Ishikawa (cell line): ENCODE measurements around the gene ASH1L.

Source experiments
- CEBPB ChIP-seq: IDR thresholded peaks from 2 replicates; pipeline ENCODE4 v1.6.1; 2012
- CREB1 ChIP-seq: IDR thresholded peaks from 2 replicates; pipeline ENCODE4 v1.6.1; 2012; ENCODE audit warnings: low read depth
- EGR1 ChIP-seq: IDR thresholded peaks from 2 replicates; pipeline ENCODE4 v1.6.1; 2012
- EP300 ChIP-seq: IDR thresholded peaks from 2 replicates; pipeline ENCODE4 v1.6.1; 2012; ENCODE audit warnings: borderline replicate concordance
- FOXM1 ChIP-seq: IDR thresholded peaks from 2 replicates; pipeline ENCODE4 v1.6.1; 2012; ENCODE audit warnings: low read depth, borderline replicate concordance
- NFIC ChIP-seq: IDR thresholded peaks from 2 replicates; pipeline ENCODE4 v1.6.1; 2012
- RAD21 ChIP-seq: IDR thresholded peaks from 2 replicates; pipeline ENCODE4 v1.6.1; 2012; ENCODE audit warnings: low read depth
- TAF1 ChIP-seq: IDR thresholded peaks from 2 replicates; pipeline ENCODE4 v1.6.1; 2012; ENCODE audit warnings: low read depth, mild to moderate bottlenecking
- TCF12 ChIP-seq: IDR thresholded peaks from 2 replicates; pipeline ENCODE4 v1.6.1; 2012; ENCODE audit warnings: low read depth
- TEAD4 ChIP-seq: IDR thresholded peaks from 2 replicates; pipeline ENCODE4 v1.6.1; 2012
- YY1 ChIP-seq: IDR thresholded peaks from 2 replicates; pipeline ENCODE4 v1.6.1; 2012; ENCODE audit warnings: low read depth
- ZBTB7A ChIP-seq: IDR thresholded peaks from 2 replicates; pipeline ENCODE4 v1.6.1; 2012; ENCODE audit warnings: low read depth
- TF ChIP-seq, protein P1 (sequence below): IDR thresholded peaks from 2 replicates; pipeline ENCODE4 v1.6.1; 2012
- TF ChIP-seq, protein P2 (sequence below): IDR thresholded peaks from 2 replicates; pipeline ENCODE4 v1.6.1; 2012; ENCODE audit warnings: low read depth, mild to moderate bottlenecking
- TF ChIP-seq, protein P3 (sequence below): IDR thresholded peaks from 2 replicates; pipeline ENCODE4 v1.6.1; 2012

ASH1L gene

DNA sequence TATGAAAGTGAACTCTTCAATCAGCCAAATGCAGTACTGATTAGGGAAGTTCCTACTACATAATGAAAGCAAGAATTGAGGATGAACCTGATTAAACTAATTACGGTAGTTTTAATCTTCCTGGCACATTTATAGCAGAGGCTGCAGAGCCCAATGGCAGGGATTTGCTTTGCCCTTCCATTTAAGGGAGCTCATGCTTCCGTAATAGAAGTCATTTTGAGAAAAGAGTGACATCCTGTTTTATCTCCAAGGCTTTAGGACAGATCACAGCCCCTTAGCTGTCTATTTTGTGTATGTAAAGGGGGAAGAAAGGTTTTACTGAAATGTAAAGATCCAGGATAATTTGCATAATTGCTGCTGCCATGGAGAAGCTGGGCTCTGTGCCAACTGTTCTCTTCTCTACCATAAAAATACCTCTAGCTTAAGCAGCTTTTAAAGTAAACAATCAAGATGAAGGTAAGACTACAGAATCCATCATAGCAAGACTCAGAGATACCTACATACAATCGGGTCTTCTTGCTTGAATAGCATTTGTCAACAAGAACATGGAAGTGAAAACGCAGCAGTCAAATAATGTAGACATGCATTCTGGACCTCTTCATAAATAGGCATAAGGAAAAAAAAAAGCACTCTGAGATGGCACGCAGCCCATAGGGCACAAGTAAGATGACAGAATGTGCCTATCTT, 62.5 kb downstream of the ASH1L start:
- peak; percentile 50; the same call in 1 of the 2 replicates for TF ChIP-seq NFIC
- TF ChIP-seq EGR1: no peak

DNA sequence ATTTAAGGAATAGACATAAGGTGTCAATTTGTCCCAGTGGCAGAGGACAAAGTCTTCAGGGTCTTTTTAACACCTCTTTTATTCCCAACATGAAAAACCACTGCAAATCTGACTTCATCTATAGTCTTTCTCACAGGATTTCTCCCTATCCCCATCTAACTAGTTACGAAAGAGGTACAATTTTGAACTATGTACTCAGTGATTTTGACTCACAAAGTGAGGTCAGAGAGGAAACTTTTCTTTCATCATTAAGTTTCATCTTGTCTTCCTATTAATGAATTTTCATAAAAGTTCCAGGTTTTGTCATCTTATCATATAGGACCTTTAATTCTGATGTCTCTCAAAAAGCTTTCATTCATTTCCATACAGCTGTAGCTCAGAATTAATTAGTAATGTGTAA, 63.3 kb downstream of the ASH1L start:
- TF ChIP-seq CREB1: no peak
- TF ChIP-seq CEBPB: no peak
- no peak for TF ChIP-seq TEAD4
- no peak for TF ChIP-seq ZBTB7A
- TF ChIP-seq TCF12: no peak
- TF ChIP-seq EGR1: no peak
- TF ChIP-seq FOXM1: no peak
- TF ChIP-seq, protein P1, sequence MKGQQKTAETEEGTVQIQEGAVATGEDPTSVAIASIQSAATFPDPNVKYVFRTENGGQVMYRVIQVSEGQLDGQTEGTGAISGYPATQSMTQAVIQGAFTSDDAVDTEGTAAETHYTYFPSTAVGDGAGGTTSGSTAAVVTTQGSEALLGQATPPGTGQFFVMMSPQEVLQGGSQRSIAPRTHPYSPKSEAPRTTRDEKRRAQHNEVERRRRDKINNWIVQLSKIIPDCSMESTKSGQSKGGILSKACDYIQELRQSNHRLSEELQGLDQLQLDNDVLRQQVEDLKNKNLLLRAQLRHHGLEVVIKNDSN: no peak
- no peak for TF ChIP-seq NFIC
- TF ChIP-seq, protein P2, sequence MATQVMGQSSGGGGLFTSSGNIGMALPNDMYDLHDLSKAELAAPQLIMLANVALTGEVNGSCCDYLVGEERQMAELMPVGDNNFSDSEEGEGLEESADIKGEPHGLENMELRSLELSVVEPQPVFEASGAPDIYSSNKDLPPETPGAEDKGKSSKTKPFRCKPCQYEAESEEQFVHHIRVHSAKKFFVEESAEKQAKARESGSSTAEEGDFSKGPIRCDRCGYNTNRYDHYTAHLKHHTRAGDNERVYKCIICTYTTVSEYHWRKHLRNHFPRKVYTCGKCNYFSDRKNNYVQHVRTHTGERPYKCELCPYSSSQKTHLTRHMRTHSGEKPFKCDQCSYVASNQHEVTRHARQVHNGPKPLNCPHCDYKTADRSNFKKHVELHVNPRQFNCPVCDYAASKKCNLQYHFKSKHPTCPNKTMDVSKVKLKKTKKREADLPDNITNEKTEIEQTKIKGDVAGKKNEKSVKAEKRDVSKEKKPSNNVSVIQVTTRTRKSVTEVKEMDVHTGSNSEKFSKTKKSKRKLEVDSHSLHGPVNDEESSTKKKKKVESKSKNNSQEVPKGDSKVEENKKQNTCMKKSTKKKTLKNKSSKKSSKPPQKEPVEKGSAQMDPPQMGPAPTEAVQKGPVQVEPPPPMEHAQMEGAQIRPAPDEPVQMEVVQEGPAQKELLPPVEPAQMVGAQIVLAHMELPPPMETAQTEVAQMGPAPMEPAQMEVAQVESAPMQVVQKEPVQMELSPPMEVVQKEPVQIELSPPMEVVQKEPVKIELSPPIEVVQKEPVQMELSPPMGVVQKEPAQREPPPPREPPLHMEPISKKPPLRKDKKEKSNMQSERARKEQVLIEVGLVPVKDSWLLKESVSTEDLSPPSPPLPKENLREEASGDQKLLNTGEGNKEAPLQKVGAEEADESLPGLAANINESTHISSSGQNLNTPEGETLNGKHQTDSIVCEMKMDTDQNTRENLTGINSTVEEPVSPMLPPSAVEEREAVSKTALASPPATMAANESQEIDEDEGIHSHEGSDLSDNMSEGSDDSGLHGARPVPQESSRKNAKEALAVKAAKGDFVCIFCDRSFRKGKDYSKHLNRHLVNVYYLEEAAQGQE: no peak
- TF ChIP-seq EP300: no peak
- TF ChIP-seq RAD21: no peak
- TF ChIP-seq TAF1: no peak
- TF ChIP-seq YY1: no peak
- TF ChIP-seq, protein P3, sequence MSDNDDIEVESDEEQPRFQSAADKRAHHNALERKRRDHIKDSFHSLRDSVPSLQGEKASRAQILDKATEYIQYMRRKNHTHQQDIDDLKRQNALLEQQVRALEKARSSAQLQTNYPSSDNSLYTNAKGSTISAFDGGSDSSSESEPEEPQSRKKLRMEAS: no peak

DNA sequence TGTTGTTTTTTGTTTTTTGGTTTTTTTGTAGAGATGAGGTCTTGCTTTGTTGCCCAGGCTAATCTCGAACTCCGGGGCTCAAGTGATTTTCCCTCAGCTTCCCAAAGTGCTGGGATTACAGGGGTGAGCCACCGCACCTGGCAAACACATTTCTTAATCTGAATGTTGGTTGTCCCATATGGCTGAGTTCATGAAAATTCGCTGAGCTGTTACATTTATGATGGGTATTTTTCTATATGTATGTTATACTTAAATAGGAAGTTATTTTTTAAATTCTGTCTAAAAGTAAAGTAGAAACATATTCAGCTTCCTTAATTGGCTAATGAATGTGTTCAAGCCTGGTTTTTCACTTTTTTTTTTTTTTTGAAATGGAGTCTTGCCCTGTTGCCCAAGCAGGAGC, 75.1 kb downstream of the ASH1L start:
- TF ChIP-seq YY1 (no peak), FOXM1 (no peak), TEAD4 (no peak), EGR1 (no peak)
- TF ChIP-seq, protein P1: no peak

DNA sequence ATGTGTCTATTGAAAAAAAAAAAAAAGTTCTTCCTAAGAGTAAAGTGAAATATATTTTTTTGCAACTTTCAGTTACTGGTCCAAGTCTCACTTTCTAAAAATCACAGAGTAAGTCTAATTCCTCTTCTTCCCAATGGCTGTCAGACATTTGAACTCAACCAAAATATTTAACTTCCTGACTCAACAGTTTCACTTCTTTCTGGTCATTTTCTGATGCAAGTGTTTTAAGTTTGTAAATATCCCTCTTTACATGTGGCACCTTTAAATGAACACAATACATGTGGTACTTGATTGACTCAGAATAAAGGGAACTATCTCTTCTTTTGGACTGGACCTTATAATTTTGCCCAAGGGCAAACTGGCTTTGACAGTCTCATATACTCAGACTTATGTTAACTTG, 76.7 kb downstream of the ASH1L start:
- TF ChIP-seq EGR1 (no peak), FOXM1 (no peak), EP300 (no peak), NFIC (no peak), TCF12 (no peak), TAF1 (no peak), ZBTB7A (no peak)
- TF ChIP-seq, protein P3: no peak
- TF ChIP-seq, protein P2: no peak

DNA sequence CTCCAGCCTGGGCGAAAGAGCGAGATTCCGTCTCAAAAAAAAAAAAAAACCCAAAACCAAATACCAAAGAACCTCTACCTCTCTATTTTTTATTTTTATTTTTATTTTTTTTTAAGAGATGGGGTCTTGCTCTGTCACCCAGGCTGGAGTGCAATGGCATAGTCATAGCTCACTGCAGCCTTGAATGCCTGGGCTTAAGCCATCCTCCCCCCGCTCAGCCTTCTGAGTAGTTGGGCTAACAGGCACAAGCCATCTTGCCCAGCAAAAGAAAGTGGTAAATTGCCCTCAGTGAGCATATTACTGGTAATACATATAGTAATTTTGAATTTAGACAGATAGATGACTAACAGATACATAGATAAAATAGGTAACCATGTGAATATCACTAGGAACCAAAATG, 77.4 kb downstream of the ASH1L start:
- TF ChIP-seq ZBTB7A (no peak), NFIC (no peak), CREB1 (no peak), TAF1 (no peak), TEAD4 (no peak), EP300 (no peak), CEBPB (no peak), FOXM1 (no peak), TCF12 (no peak), RAD21 (no peak)
- TF ChIP-seq, protein P2: no peak
- TF ChIP-seq, protein P3: no peak
- TF ChIP-seq, protein P1: no peak
